Measurements from ENCODE around the gene GRIA4.

The GRIA4 gene

DNA sequence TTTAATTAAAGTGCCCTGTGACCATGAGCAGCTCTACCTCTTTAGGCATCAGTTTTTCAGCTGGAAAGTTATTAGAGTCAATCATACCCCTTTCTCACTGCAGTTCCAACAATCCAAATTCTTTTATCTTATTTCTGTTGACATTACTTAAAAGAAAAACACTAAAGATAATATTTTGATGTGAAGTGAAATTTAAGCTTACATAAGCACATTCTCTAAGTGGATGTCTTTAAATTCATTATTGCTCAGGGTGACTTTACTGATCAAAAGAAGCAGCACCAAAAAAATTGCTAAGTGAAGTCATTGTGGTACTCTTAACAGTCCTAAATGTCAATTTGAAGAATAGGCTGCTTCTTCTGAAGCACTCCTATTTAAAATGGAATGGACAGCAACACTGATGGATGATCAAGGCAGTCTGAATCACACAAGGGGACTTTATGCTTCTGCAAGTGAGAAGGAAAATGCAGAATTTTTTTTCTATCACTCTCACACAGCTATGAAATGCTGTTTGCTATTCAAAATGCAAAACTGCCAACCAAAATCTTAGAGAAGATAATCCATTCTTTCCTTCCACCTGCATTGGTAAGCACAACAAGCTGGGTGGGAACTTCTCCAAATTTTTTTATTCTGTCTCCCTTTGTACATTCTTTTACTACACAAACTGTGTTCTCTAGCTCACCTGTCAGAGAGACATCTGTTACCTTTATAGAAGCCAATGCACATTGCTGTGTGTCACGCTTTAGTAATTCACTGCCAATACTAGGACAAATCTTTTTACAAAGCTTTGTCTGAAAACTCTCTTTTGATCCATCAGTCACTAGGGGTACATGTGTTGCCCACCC lies 179.9 kb downstream of the GRIA4 start:
- no peaks in the 10 kb centered on the region for H3K4me1 ChIP-seq (ENCODE audit: low read length)

DNA sequence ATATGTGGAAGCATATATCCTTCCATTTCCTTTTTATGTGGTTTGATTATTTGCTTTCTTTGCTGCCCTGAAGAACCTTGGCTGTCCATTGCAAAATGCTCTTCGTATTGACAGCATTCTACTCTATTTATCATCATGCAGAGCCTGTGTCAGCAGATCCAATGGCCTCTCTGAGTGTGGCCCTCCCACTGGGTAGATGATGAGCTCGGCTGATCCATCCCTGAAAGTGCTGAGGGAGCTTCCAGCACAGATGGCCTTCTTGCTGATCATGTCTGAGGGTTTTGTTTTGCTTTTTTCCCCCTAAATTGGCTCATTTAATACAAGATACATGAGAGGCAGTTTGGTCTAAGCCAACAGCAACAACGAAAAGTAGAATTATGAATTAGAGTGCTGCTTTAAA lies 181.0 kb downstream of the GRIA4 start:
- TF ChIP-seq, protein P1, sequence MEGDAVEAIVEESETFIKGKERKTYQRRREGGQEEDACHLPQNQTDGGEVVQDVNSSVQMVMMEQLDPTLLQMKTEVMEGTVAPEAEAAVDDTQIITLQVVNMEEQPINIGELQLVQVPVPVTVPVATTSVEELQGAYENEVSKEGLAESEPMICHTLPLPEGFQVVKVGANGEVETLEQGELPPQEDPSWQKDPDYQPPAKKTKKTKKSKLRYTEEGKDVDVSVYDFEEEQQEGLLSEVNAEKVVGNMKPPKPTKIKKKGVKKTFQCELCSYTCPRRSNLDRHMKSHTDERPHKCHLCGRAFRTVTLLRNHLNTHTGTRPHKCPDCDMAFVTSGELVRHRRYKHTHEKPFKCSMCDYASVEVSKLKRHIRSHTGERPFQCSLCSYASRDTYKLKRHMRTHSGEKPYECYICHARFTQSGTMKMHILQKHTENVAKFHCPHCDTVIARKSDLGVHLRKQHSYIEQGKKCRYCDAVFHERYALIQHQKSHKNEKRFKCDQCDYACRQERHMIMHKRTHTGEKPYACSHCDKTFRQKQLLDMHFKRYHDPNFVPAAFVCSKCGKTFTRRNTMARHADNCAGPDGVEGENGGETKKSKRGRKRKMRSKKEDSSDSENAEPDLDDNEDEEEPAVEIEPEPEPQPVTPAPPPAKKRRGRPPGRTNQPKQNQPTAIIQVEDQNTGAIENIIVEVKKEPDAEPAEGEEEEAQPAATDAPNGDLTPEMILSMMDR (IDR thresholded peaks at IDR 0.05; ENCODE audit: low read depth, low read length): no peak
- no peak for TF ChIP-seq EZH2phosphoT487 (IDR thresholded peaks at IDR 0.05; ENCODE audit: low read depth)

More for the DNA sequence above, 179.9 kb downstream of the GRIA4 start:
- H3K4me3 ChIP-seq (ENCODE audit: low read length): no peak overlapping the region
- no peaks in the 10 kb centered on the region for H3K79me2 ChIP-seq (ENCODE audit: low read length)
- TF ChIP-seq EZH2phosphoT487 (IDR thresholded peaks at IDR 0.05; ENCODE audit: low read depth): no peak
- TF ChIP-seq, protein P1 (IDR thresholded peaks at IDR 0.05; ENCODE audit: low read depth, low read length): no peak
- no peaks in the 10 kb centered on the region for H3K27me3 ChIP-seq (ENCODE audit: low read depth, low read length)
- H3K9ac ChIP-seq (ENCODE audit: low read length): no peak overlapping the region
- H3K4me2 ChIP-seq (ENCODE audit: low read length): no peak overlapping the region
- no peak overlapping the region for H2AFZ ChIP-seq (ENCODE audit: low read depth, low read length)
- H4K20me1 ChIP-seq (ENCODE audit: insufficient read depth, low read length): no peaks in the 10 kb centered on the region
- H3K9me3 ChIP-seq (ENCODE audit: insufficient read depth, low read length): no peaks in the 10 kb centered on the region
- no peaks in the 10 kb centered on the region for H3K36me3 ChIP-seq (replicated peaks; ENCODE audit: low read depth, low read length)
- H3K27ac ChIP-seq (ENCODE audit: low read length): no peak overlapping the region

GRCh38 chr11:105793092-105793491 lies 183.2 kb downstream of the GRIA4 start:
- Histone ChIP-seq H3K4me3 (ENCODE audit: low read length) (no peak overlapping the region), H2AFZ (ENCODE audit: low read depth, low read length) (no peak overlapping the region), H3K27me3 (ENCODE audit: low read depth, low read length) (no peaks in the 10 kb centered on the region), H3K9me3 (ENCODE audit: insufficient read depth, low read length) (no peaks in the 10 kb centered on the region), H3K4me2 (ENCODE audit: low read length) (no peak overlapping the region), H3K9ac (ENCODE audit: low read length) (no peak overlapping the region), H4K20me1 (ENCODE audit: insufficient read depth, low read length) (no peaks in the 10 kb centered on the region), H3K36me3 (replicated peaks; ENCODE audit: low read depth, low read length) (no peaks in the 10 kb centered on the region), H3K27ac (ENCODE audit: low read length) (no peak overlapping the region), H3K4me1 (ENCODE audit: low read length) (no peaks in the 10 kb centered on the region), H3K79me2 (ENCODE audit: low read length) (no peaks in the 10 kb centered on the region)
- TF ChIP-seq, protein P1 (IDR thresholded peaks at IDR 0.05; ENCODE audit: low read depth, low read length): no peak
- no peak for TF ChIP-seq EZH2phosphoT487 (IDR thresholded peaks at IDR 0.05; ENCODE audit: low read depth)

More for the DNA sequence above, 181.0 kb downstream of the GRIA4 start:
- H3K79me2 ChIP-seq (ENCODE audit: low read length): no peaks in the 10 kb centered on the region
- H3K36me3 ChIP-seq (replicated peaks; ENCODE audit: low read depth, low read length): no peaks in the 10 kb centered on the region
- no peaks in the 10 kb centered on the region for H4K20me1 ChIP-seq (ENCODE audit: insufficient read depth, low read length)
- H2AFZ ChIP-seq (ENCODE audit: low read depth, low read length): no peak overlapping the region
- H3K9me3 ChIP-seq (ENCODE audit: insufficient read depth, low read length): no peaks in the 10 kb centered on the region
- H3K4me3 ChIP-seq (ENCODE audit: low read length): no peak overlapping the region
- H3K4me2 ChIP-seq (ENCODE audit: low read length): no peak overlapping the region
- H3K27ac ChIP-seq (ENCODE audit: low read length): no peak overlapping the region
- no peak overlapping the region for H3K9ac ChIP-seq (ENCODE audit: low read length)
- H3K27me3 ChIP-seq (ENCODE audit: low read depth, low read length): no peaks in the 10 kb centered on the region
- H3K4me1 ChIP-seq (ENCODE audit: low read length): no peaks in the 10 kb centered on the region

DNA sequence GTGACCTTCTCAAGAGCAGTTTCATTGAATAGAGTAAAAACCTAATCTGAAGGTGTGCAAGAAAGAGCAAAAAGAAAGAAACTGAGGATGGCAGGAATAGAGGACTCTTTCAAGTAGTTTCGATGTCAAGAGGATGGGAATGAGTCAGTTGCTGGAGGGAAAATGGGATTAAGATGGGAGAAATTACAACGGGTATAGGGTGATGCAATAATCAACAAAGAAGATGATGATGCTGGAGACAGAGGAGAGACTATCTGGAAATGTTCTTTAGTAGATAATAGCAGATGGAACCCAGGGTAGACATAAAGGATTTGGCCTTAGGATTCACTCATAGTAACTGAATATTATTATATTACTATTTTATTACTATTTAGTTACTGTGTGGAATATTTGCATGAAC lies 189.4 kb downstream of the GRIA4 start:
- Histone ChIP-seq H3K27me3 (ENCODE audit: low read depth, low read length) (no peaks in the 10 kb centered on the region), H3K4me1 (ENCODE audit: low read length) (no peaks in the 10 kb centered on the region), H3K9me3 (ENCODE audit: insufficient read depth, low read length) (no peaks in the 10 kb centered on the region), H3K9ac (ENCODE audit: low read length) (no peak overlapping the region), H3K4me2 (ENCODE audit: low read length) (no peak overlapping the region), H3K36me3 (replicated peaks; ENCODE audit: low read depth, low read length) (no peaks in the 10 kb centered on the region), H4K20me1 (ENCODE audit: insufficient read depth, low read length) (no peaks in the 10 kb centered on the region), H3K27ac (ENCODE audit: low read length) (no peak overlapping the region), H3K4me3 (ENCODE audit: low read length) (no peak overlapping the region), H2AFZ (ENCODE audit: low read depth, low read length) (no peak overlapping the region), H3K79me2 (ENCODE audit: low read length) (no peaks in the 10 kb centered on the region)
- TF ChIP-seq EZH2phosphoT487 (IDR thresholded peaks at IDR 0.05; ENCODE audit: low read depth): no peak
- TF ChIP-seq, protein P1 (IDR thresholded peaks at IDR 0.05; ENCODE audit: low read depth, low read length): no peak
